ENCODE data around the gene CNFN.

The CNFN gene

DNA sequence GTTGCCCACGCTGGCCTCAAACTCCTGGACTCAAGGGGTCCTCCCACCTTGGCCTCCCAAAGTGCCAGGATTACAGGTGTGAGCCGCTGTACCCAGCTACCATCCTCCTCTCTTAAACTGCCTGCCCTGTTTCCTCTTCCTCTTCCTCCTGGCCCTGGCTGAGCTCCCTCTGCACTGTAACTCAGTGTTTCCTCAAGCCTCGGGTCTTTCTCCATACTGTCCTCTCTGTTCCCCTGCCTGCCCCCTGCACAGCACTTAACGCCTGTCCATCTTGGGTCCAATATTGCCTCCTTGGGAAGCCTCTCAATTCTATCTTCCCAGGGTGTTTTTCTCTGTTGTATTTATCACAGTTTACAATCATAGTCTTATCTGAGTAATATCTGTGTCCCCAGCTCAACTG, 31.0 kb upstream of the CNFN start:
- peaks cover 45% of the 10 kb centered on the region for H3K4me1 Mint-ChIP-seq (ENCODE audit: low read depth)
- peaks cover 40% of the 10 kb centered on the region for H3K36me3 Mint-ChIP-seq (ENCODE audit: low read depth)
- no peaks in the 10 kb centered on the region for H3K9me3 Mint-ChIP-seq
- no peak for DNase-seq
- H3K4me3 Mint-ChIP-seq: peak overlapping the region; percentile 96
- no peaks in the 10 kb centered on the region for H3K27me3 Mint-ChIP-seq
- peak overlapping the region; percentile 5 for H3K27ac Mint-ChIP-seq

DNA sequence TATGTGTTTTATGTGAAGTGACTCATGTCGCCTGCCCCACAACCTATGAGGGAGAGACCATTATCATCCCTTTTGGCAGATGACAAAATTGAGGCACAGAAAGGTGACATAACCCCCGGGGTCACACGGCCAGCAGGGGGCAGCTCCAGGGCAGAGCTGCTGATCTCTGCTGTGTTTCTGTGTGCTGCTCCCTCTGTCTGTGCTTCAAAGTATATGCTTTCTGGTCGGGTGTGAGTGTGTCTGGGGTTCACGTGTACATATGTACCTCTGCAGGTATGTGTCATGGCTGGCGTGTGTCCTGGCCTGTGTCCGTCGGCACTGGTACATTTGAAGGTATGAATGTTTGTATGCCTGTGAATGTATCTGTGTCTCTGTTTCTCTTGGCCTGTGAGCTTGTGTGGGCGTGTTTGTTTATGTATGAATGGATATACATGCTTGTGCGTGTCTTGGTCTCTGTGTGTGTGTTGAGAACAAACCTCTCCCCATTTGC, 30.0 kb upstream of the CNFN start:
- H3K27me3 Mint-ChIP-seq: no peaks in the 10 kb centered on the region
- H3K9me3 Mint-ChIP-seq: no peaks in the 10 kb centered on the region
- H3K4me3 Mint-ChIP-seq: no peak overlapping the region
- H3K4me1 Mint-ChIP-seq (ENCODE audit: low read depth): peaks cover 45% of the 10 kb centered on the region
- peaks cover 48% of the 10 kb centered on the region for H3K36me3 Mint-ChIP-seq (ENCODE audit: low read depth)
- peak; percentile 79 for DNase-seq
- no peak overlapping the region for H3K27ac Mint-ChIP-seq

DNA sequence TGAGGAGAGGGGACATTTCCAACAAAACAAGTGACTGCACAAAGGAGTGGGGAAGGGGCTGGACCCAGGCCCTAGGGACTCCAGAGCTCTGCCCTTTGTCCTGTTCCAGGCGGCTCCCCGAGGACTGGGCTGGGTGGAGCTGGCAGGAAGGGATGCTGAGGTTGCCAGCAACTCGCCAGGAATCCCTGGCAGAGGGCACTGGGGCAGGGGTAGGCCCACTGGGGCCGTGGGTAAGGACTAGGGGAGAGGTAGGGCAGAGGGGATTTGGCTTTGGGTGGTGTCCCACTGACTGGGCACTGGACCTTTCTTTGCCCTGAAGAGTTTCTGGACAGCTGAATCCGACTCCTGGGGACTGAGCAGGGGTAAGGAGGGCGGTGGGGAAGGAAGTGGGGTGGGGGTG, 29.2 kb upstream of the CNFN start:
- H3K36me3 Mint-ChIP-seq (ENCODE audit: low read depth): peaks cover 54% of the 10 kb centered on the region
- peaks cover 45% of the 10 kb centered on the region for H3K4me1 Mint-ChIP-seq (ENCODE audit: low read depth)

DNA sequence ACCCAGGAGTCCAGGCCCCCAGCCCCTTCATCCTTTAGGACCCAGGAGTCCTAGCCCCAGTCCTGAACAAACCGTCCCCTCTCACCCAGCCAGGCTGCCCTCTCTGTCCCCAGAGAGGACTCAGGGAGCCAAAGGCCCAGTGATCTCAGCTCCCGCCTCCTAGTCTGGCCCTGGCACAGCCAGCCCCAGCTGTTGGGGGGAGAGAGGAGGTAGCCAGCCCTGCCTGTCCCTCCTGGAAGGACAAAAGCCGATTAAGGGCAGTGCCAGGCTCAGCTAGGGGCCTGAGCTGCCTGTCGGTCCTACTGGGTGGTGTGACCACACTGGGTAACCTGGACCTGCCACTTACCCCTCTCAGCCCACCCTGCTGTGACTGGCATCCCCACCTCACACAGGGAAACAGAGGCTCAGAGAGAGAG, 22.6 kb upstream of the CNFN start:
- DNase-seq: no peak
- H3K36me3 Mint-ChIP-seq (ENCODE audit: low read depth): peaks cover 64% of the 10 kb centered on the region
- H3K27me3 Mint-ChIP-seq: no peaks in the 10 kb centered on the region
- H3K4me1 Mint-ChIP-seq (ENCODE audit: low read depth): no peaks in the 10 kb centered on the region
- H3K4me3 Mint-ChIP-seq: no peak overlapping the region
- H3K27ac Mint-ChIP-seq: no peak overlapping the region
- H3K9me3 Mint-ChIP-seq: no peaks in the 10 kb centered on the region

More for the DNA sequence above, 29.2 kb upstream of the CNFN start:
- no peaks in the 10 kb centered on the region for H3K9me3 Mint-ChIP-seq
- no peak overlapping the region for H3K27ac Mint-ChIP-seq
- H3K27me3 Mint-ChIP-seq: no peaks in the 10 kb centered on the region
- no peak overlapping the region for H3K4me3 Mint-ChIP-seq
- no peak for DNase-seq

DNA sequence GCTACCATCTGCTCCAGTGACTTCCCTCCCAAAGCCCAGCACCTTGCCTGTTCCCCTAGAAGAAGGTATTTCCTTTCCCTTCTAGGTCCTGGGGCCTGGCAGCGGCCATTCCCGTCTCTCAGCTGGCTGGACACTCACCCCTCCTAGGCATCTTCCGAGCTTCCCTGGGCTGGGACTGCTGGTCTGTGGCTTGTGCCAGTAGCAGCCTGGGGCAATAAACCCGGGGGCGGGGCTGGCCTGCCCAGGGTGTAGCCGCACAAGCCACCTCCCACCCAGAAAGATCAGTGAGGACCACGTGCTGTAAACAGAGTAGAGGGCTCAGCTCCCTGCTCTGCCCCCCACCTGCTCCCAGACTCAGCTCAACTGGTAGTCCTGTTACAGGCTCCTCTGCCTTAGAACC, 22.1 kb upstream of the CNFN start:
- Mint-ChIP-seq H3K4me1 (ENCODE audit: low read depth) (no peaks in the 10 kb centered on the region), H3K36me3 (ENCODE audit: low read depth) (peaks cover 68% of the 10 kb centered on the region), H3K27ac (no peak overlapping the region), H3K9me3 (no peaks in the 10 kb centered on the region), H3K4me3 (no peak overlapping the region), H3K27me3 (no peaks in the 10 kb centered on the region)
- DNase-seq: no peak

DNA sequence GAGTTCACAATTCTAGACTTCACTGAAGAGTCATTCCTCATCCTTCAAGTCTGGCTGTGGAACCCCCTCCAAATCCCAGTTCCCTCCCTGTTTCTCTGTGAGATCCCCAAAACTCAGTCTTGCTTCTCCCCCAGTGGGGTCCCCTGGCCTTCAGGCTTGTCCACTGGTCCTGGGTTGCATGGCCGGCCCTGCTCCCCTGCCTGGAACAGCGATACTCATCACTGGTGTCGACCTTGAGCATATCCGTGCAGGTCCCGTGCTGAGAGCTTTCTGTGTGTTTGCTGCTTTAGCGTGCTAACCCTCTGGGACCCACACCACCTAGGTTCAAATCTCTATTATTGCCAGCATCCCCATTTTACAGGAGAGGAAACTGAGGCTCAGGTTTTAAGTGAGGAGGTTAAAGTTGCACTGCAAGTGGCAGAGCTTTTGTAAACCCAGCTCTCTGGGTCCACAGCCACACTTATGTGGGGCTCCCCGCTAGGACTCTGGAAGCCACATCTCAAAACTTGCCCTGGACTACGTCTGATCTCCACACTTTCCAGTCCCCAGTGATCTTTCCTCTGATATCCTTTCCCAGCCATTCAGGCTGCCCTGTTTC, 21.6 kb upstream of the CNFN start:
- Mint-ChIP-seq H3K4me1 (ENCODE audit: low read depth) (no peaks in the 10 kb centered on the region), H3K36me3 (ENCODE audit: low read depth) (peaks cover 74% of the 10 kb centered on the region), H3K27me3 (no peaks in the 10 kb centered on the region), H3K27ac (no peak overlapping the region), H3K9me3 (no peaks in the 10 kb centered on the region), H3K4me3 (no peak overlapping the region)
- no peak for DNase-seq

DNA sequence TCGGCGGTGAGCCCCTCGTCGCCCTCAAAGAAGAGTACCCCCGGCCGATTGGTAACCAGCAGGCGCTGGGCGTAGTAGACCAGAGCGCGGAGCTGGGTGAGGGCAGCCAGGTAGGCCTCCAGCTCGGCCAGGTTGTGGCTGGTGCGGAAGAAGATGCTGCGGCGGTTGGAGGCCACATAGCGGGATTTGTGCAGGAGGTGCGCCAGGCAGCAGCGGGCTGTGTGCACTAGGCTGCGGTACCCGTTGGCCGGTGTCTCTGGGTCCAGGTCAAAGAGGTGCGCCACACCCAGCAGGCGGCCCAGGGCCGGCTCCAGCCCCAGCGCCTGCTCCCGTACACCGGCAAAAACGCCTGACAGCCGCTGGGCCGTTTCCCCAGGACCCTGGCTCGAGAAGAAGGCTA, 20.3 kb upstream of the CNFN start:
- DNase-seq: no peak
- no peaks in the 10 kb centered on the region for H3K9me3 Mint-ChIP-seq
- H3K27ac Mint-ChIP-seq: no peak overlapping the region
- H3K4me3 Mint-ChIP-seq: no peak overlapping the region
- H3K36me3 Mint-ChIP-seq (ENCODE audit: low read depth): peaks cover 73% of the 10 kb centered on the region
- no peaks in the 10 kb centered on the region for H3K27me3 Mint-ChIP-seq
- H3K4me1 Mint-ChIP-seq (ENCODE audit: low read depth): no peaks in the 10 kb centered on the region

DNA sequence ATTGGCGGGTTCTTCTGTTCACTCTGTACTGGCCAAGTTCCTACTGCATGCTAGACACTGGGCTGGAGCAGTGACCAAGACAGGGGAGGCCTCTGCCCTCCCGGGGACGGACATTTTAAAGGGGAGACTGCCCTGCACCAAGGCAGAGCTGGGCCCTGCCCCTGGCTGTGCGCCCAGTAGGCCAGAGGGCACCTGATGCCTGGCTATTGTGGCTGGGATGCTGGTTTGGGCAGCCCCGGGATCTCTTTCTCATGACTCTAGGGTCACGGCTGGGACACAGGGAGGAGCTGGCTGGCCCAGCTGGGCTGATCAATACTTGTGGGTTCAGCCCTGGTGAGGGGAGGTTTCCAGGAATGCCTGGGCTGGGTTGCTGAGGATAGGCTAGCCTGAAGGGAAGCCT, 19.4 kb upstream of the CNFN start:
- Mint-ChIP-seq H3K4me3 (no peak overlapping the region), H3K9me3 (no peaks in the 10 kb centered on the region), H3K4me1 (ENCODE audit: low read depth) (no peaks in the 10 kb centered on the region), H3K36me3 (ENCODE audit: low read depth) (peaks cover 75% of the 10 kb centered on the region), H3K27me3 (no peaks in the 10 kb centered on the region), H3K27ac (no peak overlapping the region)
- DNase-seq: no peak

DNA sequence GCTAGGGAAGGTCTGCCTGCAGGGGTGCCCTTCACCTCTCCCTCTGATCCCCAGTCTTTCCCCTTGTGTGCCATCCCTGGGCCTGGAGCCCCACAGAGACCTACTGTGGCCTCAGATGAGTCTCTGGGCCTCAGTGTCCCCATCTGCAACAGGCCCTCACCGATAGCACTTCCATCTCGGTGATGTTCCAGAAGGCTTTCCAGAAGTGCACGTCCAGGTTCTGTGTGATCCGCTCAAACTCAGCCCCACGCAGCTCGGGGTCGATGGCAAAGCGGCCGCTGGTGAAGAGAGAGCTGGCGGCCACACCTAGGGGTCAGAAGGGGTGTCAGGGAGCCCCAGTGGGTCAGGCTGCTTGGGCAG, 17.7 kb upstream of the CNFN start:
- Mint-ChIP-seq H3K4me3 (no peak overlapping the region), H3K27me3 (no peaks in the 10 kb centered on the region), H3K9me3 (no peaks in the 10 kb centered on the region), H3K27ac (no peak overlapping the region), H3K36me3 (ENCODE audit: low read depth) (peaks cover 68% of the 10 kb centered on the region), H3K4me1 (ENCODE audit: low read depth) (no peaks in the 10 kb centered on the region)
- DNase-seq: no peak

DNA sequence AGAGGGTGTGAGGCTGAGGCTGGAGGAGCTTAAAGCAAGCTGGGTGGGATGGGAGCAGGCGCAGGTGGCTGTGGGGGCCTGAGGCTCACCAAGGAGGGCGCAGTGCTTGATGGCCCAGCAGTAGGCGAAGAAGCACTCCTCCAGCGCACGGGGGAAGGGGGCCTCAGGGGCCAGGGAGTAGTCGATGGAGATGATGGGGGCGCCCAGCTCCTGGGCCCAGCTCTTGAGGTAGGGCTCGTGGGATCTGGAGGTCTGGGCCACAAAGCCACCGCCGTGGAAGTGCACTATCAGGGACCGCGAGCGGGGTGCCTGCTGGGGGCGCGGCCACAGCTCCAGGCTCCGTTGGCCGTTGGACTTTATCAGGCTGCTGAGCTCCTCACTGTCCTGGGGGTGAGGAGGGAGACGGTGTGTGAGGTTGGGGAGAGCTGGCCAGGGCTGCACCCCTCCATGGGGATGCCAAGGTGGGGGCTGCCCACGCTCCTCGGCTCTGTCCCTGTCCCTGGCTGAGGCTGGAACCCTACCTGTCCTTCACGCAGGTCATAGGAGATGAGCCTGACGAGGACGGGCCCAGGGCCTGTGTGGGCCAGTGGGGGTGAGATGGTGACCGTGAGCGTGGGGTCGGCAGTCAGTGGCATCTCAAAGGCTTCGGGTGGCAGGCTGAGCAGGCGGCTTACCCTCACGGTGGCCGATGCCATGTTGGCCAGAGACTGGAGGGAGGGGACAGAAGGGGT, 17.2 kb upstream of the CNFN start:
- H3K27ac Mint-ChIP-seq: no peak overlapping the region
- H3K27me3 Mint-ChIP-seq: no peaks in the 10 kb centered on the region
- DNase-seq: no peak
- H3K9me3 Mint-ChIP-seq: no peaks in the 10 kb centered on the region
- peaks cover 3% of the 10 kb centered on the region for H3K4me1 Mint-ChIP-seq (ENCODE audit: low read depth)
- H3K4me3 Mint-ChIP-seq: no peak overlapping the region
- H3K36me3 Mint-ChIP-seq (ENCODE audit: low read depth): peaks cover 69% of the 10 kb centered on the region

DNA sequence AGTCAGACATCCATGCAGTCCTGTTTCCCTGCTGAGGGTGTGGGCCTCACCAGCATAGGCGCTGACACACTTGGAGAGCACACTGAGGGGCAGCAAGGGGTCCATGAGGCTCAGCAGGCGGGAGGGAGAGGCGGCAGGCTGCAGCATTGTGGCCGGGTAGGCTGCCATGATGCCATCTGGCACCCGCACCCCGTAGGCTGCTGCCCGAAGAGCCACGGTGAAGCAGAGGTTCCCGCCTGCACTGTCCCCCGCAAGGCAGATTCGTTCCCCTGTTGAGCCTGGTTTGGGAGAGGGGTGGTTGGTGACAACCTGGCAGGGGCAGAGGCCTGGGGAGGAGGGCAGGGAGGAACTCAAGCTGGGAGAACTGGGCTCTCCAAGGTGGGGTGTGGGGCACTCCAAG, 16.0 kb upstream of the CNFN start:
- H3K9me3 Mint-ChIP-seq: no peaks in the 10 kb centered on the region
- H3K27ac Mint-ChIP-seq: peak overlapping the region; percentile 3
- peaks cover 12% of the 10 kb centered on the region for H3K4me1 Mint-ChIP-seq (ENCODE audit: low read depth)
- no peak for DNase-seq
- no peaks in the 10 kb centered on the region for H3K27me3 Mint-ChIP-seq
- H3K4me3 Mint-ChIP-seq: no peak overlapping the region
- peaks cover 63% of the 10 kb centered on the region for H3K36me3 Mint-ChIP-seq (ENCODE audit: low read depth)

DNA sequence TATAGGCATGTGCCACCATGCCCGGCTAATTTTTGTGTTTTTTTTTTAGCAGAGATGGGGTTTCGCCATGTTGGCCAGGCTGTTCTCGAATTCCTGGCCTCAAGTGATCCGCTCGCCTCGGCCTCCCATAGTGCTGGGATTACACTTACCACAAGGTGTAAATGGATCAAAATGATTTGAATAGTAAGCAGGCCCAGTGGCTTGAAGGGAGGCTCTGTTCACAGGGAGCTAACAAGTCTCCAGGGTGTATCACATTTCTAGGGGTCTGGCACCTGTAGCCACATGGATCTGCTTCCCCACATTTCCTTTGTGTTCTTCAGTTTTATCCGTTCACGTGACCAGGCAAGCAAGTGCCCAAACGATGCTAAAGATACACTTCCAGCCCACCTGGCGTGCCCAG, 13.5 kb upstream of the CNFN start:
- peaks cover 25% of the 10 kb centered on the region for H3K4me1 Mint-ChIP-seq (ENCODE audit: low read depth)
- H3K36me3 Mint-ChIP-seq (ENCODE audit: low read depth): peaks cover 46% of the 10 kb centered on the region
- no peak for DNase-seq
- H3K9me3 Mint-ChIP-seq: no peaks in the 10 kb centered on the region
- no peaks in the 10 kb centered on the region for H3K27me3 Mint-ChIP-seq
- peak overlapping the region; percentile 66 for H3K27ac Mint-ChIP-seq
- H3K4me3 Mint-ChIP-seq: no peak overlapping the region

DNA sequence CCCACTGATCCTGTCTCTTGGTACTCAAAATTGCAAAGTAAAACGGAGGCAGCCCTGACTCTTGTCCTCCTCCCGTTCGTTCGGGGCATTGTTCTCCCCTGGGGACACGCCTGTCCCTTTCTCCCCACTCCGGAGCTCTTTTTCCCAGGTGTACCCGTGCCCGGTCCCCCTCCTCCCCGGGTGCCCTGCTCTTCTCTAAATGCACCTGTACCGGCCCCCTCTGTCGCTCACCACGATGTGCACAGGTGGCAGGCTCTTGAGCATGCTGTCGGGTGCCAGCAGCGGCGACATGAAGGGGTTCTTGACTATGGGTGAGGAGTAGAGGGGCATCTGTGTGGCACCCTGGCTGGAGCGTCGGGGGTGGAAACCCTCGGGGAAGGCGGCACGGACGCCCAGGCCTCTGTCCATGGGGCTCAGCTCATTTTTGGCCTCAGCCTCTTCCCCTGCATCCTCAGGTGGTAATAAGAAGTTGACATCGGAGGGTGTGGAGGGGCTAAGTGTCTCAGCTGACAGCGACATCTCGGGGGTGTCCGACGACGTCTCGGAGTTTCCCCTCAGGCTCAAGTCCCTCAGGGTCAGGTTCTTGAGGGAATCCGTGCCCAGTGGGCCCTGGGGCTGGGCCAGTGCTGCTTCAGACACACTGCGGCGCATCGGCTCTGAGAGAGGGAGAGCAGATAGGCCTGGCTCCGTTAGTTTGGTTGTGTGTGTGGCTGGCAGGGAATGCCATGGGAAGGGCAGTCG, 12.4 kb upstream of the CNFN start:
- Mint-ChIP-seq H3K9me3 (no peaks in the 10 kb centered on the region), H3K4me1 (ENCODE audit: low read depth) (peaks cover 31% of the 10 kb centered on the region), H3K36me3 (ENCODE audit: low read depth) (peaks cover 36% of the 10 kb centered on the region), H3K27ac (peak overlapping the region; percentile 40), H3K27me3 (no peaks in the 10 kb centered on the region), H3K4me3 (peak overlapping the region; percentile 77)
- DNase-seq: no peak

DNA sequence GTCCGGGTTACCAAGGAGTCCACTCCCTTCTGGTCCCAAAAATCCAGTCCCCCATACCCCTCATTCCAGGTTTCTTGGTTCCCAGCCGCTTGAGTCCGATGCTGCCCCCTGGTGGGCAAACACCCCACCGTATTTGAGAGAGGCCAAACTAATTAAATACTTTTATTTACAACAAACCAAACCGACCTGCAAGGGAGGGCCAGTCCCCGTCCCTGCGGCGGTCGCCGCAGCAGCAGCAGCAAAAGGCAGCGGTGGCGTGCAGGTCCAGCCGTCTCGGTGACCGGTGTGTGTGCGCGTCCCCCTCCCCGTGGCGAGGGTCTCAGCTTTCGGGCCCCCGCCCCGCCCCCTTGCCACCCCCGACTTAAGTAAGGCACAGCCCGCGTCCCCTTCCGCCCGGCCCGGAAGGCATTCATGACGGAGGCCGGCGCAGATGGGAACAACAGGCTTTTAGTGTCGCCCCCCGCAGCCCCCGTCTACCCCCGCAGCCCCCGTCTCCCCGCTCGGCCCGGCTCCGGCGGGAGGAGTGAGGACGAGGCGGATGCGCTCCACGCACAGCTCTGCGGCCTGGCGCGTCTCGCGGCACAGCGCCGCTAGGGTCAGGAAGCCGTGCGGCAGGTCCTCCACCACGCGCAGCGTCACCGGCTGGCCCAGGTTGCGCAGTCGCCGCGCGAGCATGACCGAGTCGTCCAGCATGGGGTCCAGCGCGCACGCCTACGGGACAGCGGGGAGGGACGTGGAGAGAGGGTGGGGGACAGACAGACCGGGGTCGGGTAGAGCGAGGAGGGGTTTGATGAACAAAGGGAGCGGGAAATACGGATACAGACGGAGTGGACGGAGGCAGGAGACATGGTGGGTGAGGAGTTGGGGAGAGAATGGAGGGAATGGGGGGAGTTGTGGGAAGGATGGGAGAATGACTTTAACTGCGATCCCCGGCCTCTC, 11.5 kb upstream of the CNFN start:
- peak overlapping the region; percentile 76 for H3K27ac Mint-ChIP-seq
- no peaks in the 10 kb centered on the region for H3K9me3 Mint-ChIP-seq
- H3K4me3 Mint-ChIP-seq: peak overlapping the region; percentile 77
- DNase-seq: peak; percentile 85
- peaks cover 37% of the 10 kb centered on the region for H3K4me1 Mint-ChIP-seq (ENCODE audit: low read depth)
- H3K36me3 Mint-ChIP-seq (ENCODE audit: low read depth): peaks cover 30% of the 10 kb centered on the region
- no peaks in the 10 kb centered on the region for H3K27me3 Mint-ChIP-seq
